Measurements from ENCODE around the gene PER2.

Gene PER2

GRCh38 chr2:238263204-238264071 is 25.0 kb downstream of the PER2 start:
- DNase-seq (ENCODE audit: low spot score), result peak; percentile 85

GRCh38 chr2:238262496-238263122 is 25.8 kb downstream of the PER2 start:
- DNase-seq (ENCODE audit: low spot score), result no peak

DNA sequence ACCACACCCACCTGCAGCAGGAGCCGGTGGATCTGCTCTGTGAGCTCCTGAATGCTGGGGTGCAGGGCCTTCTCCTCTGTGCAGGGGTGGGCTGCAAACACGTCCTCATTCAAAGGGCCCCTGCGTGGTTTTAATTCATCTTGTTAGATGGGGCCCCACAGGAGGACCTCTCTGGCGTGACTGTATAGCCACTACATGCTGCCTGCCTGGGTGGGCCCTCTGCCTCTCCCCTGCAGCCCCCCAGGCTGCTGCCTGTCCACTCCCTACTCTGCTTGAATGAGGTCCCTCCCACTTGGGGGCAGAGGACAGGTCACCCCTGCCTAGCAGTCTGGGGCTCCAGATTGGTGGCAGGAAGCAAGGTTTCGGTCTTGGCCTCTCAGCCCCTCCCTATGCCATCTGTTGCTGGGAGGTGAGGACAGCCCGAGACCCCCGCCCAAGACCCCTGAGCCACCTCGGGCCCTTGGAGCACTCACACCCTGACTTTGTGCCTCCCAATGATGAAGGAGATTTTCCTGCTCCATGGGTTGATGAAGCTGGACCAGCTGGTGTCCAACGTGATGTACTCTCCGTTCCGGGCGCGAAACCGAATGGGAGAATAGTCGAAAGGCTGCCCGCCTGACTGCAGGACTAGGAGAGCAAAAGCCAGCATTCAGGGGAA is 26.6 kb downstream of the PER2 start:
- no peak for DNase-seq (ENCODE audit: low spot score)

DNA sequence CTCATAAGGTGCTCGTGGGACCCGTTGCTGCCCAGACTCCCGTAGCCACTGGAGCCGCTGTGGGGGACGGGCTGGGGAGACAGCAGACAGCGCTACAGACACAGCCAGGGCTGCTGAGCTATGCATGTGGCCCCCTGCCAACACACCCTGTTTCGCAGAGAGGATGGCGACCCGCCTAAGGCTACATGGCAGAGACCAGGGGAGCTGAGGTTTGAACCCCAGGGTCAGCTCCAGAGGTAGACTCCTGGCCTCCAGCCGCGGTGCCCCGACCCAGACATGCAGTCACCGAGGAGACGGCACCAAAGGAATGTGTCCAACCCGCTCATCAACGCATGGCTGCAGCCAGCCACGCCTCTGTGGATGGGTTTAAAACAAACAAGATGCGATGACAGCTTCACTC is 27.5 kb downstream of the PER2 start:
- DNase-seq (ENCODE audit: low spot score), result no peak

- no peak for DNase-seq (ENCODE audit: low spot score)
Measured at GRCh38 chr2:238259061-238260020, 29.1 kb downstream of the PER2 start.

DNA sequence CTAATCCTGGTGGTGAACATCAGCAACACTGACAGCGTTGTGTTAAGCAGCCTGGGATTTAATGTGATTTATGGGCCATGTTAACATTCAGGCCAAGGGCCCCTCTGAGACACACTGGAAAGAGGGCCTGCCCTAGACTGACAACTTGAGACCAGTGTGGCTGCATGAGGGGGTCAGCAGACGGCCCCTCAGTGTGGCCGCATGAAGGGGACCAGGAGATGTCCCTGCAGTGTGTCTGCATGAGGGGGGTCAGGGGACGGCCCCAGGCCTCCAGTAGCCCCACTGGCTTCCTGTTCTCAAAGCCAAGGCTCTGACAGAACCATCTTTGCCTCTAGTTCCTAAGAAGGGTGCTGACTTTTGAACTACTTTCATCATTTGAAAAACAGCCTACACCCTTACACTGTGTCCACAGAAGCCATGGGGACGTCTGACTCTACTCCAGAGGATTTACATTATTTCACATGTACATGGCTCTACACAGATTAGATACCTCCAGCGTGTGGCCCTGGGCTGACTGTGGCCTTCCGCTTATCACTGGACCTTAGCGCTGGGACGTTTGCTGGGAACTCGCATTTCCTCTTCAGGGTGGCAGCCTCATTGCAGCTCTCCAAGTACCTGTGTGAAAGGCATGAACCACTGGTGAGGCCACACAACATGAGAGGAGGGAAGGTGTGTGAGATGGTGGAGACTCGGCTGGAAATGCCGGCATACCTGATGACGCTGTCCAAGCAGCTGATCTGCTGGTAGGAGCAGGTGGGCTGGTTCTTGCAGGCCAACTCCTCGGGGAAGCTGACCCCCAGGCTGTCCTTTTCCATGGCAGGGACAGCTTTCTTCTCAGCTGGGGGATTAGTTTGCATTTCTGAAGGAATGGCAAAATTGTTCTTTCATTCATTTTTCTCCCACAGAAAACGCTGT is 30.4 kb downstream of the PER2 start:
- DNase-seq (ENCODE audit: low spot score), result no peak

DNA sequence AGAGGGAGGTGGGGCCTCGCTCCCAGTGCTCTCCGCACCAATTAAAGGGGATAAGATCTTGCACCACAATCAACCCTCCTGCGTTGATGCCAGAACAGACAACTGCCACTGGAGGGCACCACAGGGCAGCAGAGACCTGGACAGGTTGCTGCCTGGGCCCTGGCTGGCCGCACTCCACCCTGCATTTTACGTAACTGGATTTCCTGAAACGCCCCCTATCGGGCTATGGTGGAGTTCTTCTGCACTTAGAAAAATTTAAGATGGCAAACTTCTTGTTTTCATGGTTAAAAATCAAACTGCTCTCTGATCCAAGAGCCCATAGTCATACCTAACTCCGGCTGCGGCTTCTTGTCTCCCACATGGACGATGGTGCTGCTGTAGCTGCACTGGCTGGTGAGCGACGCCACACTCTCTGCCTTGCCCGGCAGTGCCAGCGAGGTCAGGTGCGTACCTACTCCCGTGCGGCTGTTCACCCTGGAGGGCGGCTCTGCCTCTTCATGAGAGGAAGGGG is 31.8 kb downstream of the PER2 start:
- DNase-seq (ENCODE audit: low spot score), result peak; percentile 94

DNA sequence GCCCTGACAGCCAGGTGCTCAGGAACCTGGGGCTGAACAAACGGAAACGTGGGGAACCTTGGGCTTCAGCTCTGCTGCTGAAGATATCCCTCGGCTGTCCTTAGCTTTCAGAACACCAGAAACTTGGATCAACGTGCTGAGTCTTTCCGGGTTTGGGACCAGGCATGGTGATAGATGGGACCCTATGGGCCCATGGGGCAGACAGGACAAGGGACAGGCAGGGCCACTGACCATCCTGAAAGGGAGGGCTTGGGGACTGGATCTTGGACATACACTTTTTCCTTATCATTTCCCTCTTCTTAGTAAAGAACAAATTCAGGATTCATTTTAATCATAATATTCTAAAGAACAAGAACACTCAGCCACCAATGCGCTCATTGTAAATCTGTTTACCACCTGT is 32.3 kb downstream of the PER2 start:
- no peak for DNase-seq (ENCODE audit: low spot score)

DNA sequence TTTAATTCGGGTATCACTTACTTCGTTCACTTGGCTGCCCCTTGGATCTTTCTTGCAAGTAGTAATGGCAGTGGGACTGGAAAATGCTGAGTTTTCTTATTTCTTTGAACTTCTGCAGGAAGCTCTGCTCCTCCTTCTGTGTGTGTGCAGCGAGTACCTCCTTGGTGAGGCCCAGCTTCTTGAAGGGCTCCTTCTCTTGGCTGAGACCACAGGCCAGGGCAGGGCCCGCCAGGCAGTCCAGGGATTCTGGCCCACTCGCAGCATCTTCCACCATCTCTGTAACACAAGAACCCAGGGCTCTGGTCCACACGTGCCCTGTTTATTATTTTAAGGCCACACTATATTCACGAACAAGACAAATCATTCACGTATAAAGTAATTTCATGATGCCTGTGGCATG is 32.8 kb downstream of the PER2 start:
- DNase-seq (ENCODE audit: low spot score), result no peak

GRCh38 chr2:238255151-238255551 is 33.3 kb downstream of the PER2 start:
- DNase-seq (ENCODE audit: low spot score), result no peak

DNA sequence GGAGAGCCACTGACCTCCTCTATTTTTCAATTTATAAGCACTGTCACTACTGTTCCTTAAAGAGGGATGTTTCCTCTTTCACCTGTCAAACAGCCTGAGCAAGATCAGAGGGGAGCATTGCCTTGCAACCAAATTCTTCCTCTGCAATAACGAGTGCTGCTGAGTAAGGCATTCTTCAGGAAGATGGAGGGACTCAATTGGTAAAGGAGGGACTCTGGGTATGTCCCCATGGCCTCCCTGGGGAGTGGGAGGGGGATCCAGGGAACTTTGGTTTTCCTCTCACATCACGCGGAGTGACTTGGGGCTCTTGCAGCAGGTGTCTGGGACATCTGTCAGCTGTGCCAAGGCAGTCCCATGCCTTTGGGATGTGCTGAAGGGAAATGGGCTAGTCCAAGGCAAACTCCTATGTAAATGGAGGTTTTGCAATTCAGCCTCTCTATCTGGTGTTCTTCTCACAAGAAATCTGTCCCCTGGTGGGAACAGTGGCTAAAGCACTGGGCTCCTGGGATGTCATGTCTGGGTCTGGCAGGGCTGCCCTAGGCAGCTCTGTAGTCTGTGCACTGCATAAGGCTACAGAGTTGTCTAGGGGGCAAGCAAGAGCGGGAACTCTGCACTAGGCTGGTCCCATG is 34.2 kb downstream of the PER2 start:
- DNase-seq (ENCODE audit: low spot score), result no peak

DNA sequence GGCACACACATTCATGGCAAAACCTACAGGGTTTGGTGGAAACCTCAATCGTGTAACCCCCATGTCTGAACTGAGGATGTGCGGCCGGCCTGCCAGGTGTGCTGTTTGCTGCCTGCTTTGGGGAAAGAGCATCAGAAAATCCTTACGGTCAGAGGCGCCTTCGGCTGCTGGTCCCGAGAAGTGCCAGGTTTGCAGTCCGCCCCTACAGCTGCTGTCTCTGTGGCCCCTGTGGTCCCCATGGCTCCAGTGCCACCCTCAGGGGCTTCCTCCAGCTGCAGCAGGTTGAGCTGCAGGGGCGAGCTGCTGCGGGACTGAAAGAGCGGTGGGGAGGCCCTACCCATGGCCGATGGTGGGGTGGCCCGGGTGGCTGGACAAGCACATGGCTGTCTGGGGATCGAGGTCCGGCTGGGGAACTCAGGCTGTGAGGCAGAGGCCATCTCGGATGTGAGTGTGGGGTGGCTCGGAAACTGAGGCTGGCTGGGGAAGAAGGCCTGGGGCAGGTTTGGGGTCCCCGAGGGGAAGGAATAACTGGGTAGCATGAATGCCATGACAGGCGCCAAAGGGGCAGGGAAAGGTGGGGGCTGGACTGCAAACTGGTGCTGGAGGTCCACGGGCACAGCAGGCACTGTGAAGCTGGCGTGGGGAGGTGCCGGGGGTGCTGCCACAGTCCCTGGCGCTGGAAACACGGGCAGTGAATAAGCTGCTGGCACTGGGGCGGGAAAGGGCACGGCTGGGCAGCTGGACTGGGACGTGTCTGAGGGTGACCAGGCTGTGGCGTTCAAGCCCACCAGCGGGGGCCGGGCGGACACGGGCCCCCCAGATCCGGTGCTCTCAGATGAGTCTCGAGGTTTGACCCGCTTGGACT is 35.4 kb downstream of the PER2 start:
- DNase-seq (ENCODE audit: low spot score), result no peak

DNA sequence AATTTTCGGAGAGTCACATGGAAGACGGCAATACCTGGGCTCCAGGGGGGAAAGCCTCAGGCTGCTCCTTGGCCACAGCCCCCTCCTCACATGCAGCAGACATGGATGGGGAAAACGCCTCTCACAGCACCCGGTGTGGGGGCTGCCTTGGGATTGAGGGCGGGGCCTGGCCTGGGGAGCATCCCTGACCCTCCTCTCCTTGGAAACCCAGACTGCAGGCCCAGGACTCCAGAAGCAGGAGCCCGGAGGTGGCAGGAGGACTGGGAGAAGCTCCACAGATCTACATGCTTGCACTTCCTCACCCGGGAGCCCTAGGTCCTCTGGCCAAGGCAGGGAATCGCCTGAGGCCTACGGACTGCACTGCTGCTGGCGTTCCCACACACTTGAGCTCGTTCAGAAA is 36.4 kb downstream of the PER2 start:
- DNase-seq (ENCODE audit: low spot score), result no peak

DNA sequence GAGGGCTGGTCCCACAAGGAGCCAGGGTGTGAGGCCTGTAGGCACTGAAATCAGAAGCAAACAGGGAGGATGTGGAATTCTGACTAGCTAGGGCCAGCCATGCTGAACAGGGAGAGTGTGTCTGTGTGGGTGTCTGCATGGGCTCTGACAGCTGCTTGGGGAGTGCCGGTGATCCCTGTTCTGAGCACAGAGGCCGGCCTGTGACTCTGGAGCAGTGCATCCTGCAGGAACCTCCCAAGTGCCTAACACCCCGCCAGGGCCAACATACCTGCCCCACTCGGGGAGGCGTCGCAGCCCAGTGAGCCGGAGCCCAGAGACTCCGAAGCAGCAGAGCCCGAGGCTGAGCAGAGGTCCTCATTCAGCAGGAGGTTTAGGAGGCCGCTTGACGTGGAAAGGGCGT is 37.1 kb downstream of the PER2 start:
- no peak for DNase-seq (ENCODE audit: low spot score)

GRCh38 chr2:238250896-238251295 is 37.5 kb downstream of the PER2 start:
- DNase-seq (ENCODE audit: low spot score), result no peak

GRCh38 chr2:238247841-238248453 is 40.5 kb downstream of the PER2 start:
- no peak for DNase-seq (ENCODE audit: low spot score)

GRCh38 chr2:238247002-238247822 is 41.2 kb downstream of the PER2 start:
- DNase-seq (ENCODE audit: low spot score), result no peak

- DNase-seq (ENCODE audit: low spot score), result no peak
Measured at GRCh38 chr2:238244151-238244550, 44.3 kb downstream of the PER2 start.

Measured in hematopoietic multipotent progenitor cell treated with erythropoietin and hydrocortisone succinate and interleukin-3 and kit ligand, for 15 days (in vitro differentiated cells).